ENCODE results near the gene ACSM6.
"Not testable (repeated sequence)": the region's sequence is repeated elsewhere in the genome, so short reads cannot be mapped to it uniquely, and the experiment has no call there.

ACSM6 gene, protein sequence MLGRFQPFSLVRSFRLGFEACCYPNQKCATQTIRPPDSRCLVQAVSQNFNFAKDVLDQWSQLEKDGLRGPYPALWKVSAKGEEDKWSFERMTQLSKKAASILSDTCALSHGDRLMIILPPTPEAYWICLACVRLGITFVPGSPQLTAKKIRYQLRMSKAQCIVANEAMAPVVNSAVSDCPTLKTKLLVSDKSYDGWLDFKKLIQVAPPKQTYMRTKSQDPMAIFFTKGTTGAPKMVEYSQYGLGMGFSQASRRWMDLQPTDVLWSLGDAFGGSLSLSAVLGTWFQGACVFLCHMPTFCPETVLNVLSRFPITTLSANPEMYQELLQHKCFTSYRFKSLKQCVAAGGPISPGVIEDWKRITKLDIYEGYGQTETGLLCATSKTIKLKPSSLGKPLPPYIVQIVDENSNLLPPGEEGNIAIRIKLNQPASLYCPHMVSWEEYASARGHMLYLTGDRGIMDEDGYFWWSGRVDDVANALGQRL

GRCh38 chr10:95193944-95194343, at the start of gene ACSM6:
Gene ACSM6 (plus strand): TSS chr10:95194238. CDS start chr10:95194486, 248 bp downstream.
- DNase-seq (ENCODE audit: extremely low read depth in 1 of 2, low read depth in 1 of 2) = no peak

GRCh38 chr10:95168694-95169093, 25.3 kb upstream of the ACSM6 start:
- no peak for DNase-seq (ENCODE audit: extremely low read depth in 1 of 2, low read depth in 1 of 2)

- DNase-seq (ENCODE audit: extremely low read depth in 1 of 2, low read depth in 1 of 2) = no peak
These were observed 24.5 kb upstream of the ACSM6 start for GRCh38 chr10:95169522-95169921.

GRCh38 chr10:95170790-95171189, 23.2 kb upstream of the ACSM6 start:
- DNase-seq (ENCODE audit: extremely low read depth in 1 of 2, low read depth in 1 of 2) = no peak

GRCh38 chr10:95171336-95171735, 22.7 kb upstream of the ACSM6 start:
- no peak for DNase-seq (ENCODE audit: extremely low read depth in 1 of 2, low read depth in 1 of 2)

DNA sequence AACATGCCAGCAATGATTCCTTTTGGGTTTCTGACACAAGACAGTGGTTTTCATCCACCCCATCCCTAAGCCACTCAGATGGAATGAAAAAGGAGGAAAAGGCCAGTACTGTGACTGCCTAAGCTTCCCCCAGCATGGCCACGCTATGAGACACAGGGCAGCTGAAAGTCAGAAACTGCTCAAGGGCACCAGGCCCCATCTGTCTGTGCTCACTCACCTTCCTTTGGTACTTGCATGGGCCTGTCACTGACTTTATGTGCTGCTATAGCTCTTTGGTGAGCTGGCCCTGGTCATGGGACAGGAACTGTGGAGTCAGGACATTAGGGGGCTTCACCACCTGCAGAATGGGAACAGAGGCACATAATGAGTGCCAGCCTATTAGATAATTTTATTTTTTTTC, 21.2 kb upstream of the ACSM6 start:
- no peak for DNase-seq (ENCODE audit: extremely low read depth in 1 of 2, low read depth in 1 of 2)

DNA sequence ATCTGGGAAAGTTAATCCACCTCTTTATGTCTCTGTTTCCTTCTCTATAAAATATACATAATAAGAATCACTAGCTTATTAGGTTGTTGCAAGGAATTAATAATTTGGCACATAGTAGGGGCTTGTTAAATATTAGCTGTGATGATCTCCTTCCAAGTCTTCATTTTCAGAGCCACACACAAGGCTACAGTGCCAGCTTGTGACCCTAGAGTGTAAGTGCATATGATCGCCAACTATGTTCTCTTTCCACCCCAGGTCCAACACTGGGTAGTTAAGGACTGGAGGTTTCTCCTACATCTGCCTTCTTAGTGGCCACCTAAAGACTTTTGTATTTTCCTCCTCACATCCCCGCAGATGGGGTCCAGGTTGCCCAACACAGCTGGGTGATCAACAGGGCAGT, 17.9 kb upstream of the ACSM6 start:
- DNase-seq (ENCODE audit: extremely low read depth in 1 of 2, low read depth in 1 of 2) = no peak

DNA sequence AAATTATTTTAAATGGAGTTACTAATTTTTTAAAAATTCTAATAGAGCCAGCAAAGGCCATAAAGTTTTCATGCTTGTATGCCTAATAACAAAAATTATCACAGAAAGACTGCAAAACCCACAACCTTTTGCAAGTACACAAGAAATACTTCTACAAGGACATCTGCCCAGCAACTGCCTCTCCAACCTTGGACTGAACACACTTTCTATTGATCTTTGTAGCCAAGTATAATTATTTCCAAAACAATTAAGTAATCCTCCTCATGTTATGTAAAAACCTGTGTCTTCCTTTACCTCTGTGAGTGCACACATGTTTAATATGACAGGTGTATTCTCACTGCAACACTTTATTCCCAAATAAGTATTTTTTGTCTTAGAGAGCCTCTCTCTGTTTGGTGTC, 16.6 kb upstream of the ACSM6 start:
- no peak for DNase-seq (ENCODE audit: extremely low read depth in 1 of 2, low read depth in 1 of 2)

GRCh38 chr10:95178266-95178665, 15.8 kb upstream of the ACSM6 start:
- DNase-seq (ENCODE audit: extremely low read depth in 1 of 2, low read depth in 1 of 2) = no peak

GRCh38 chr10:95178797-95179196, 15.2 kb upstream of the ACSM6 start:
- DNase-seq (ENCODE audit: extremely low read depth in 1 of 2, low read depth in 1 of 2) = no peak

DNA sequence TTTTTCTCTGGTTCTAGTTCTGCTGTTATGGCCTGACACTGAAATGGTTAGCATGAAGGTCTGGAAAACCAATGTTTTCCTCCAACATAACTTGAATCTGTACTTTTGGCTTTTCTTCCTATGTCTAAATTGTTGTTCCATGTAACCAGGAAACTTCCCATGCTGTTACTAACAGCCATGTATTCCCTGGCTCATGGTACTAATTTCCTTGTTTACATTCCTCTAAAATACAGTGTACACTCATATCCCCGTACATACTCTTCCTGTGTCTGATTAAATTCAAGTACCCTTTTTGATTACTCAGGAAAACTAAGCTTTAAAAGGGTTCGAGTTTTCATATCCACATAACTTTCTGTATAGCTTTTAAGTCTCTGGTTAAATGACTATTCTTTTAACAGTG, 12.3 kb upstream of the ACSM6 start:
- DNase-seq (ENCODE audit: extremely low read depth in 1 of 2, low read depth in 1 of 2) = no peak

DNA sequence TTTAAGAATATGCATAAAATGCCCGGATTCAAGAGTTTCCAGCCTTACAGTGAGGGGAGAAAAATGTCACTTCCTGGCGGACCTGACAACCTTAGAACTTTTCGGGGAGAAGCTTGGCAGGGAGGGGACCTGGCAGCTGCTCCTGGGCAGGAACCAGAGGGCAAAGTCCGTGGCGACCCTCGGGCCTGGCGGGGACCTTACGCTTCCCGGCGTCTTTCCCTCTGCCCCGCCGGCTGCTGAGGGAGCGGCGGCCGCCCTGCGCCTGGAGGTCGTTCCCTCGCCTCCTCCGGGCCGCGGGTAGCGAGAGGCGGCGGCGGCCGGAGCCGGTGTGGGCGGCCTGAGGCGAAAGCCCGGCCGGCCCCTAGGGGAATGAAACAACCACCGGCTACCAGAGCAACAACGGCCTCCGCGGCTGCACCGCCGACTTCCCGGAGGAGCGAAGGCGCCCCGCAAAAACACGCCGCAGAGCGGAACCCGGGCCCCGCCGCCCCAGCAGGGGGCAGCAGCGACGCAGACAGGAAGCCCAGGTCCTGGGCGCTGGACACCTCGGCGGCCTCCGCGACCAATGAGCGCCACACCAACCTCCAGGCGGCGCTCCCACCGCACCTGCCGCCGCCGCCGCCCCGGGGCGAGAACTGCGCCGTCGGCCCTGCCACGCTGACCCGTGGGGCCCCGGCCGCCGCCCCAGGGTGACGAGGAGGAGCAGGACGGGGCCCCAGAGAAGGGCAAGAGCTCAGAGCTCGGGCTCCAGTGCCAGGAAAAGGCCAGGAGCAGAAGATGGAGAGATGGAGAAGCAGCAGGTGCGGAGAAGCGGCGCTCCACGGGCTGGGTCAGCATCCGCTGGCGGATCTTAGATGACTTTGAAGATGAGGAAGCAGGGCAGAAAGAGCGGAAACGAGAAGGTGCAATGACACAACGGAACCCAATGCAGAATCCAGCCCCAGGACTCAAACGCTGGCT, 10.5 kb upstream of the ACSM6 start:
- peak; percentile 1 to 49 for DNase-seq (ENCODE audit: extremely low read depth in 1 of 2, low read depth in 1 of 2)

- no peak for DNase-seq (ENCODE audit: extremely low read depth in 1 of 2, low read depth in 1 of 2)
These were observed 6.4 kb upstream of the ACSM6 start for GRCh38 chr10:95187617-95188016.

GRCh38 chr10:95188593-95188992, 5.4 kb upstream of the ACSM6 start:
- DNase-seq (ENCODE audit: extremely low read depth in 1 of 2, low read depth in 1 of 2) = no peak

GRCh38 chr10:95196046-95196445, 2.0 kb downstream of the ACSM6 start:
- no peak for DNase-seq (ENCODE audit: extremely low read depth in 1 of 2, low read depth in 1 of 2)

DNA sequence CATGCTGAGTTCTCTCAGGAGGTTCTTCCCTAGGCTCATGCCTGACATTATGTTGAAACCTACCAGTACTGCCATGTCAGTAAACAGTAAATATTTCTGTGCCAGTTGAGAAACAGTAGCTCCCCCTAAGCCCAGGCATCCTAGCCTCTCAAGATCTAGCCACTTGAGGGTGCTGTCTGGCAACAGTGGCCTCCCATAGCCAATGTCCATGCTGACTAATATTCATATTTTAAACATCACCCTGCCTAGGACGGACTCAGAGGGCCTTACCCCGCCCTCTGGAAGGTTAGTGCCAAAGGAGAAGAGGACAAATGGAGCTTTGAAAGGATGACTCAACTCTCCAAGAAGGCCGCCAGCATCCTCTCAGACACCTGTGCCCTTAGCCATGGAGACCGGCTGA, 7.7 kb downstream of the ACSM6 start:
- no peak for DNase-seq (ENCODE audit: extremely low read depth in 1 of 2, low read depth in 1 of 2)

DNA sequence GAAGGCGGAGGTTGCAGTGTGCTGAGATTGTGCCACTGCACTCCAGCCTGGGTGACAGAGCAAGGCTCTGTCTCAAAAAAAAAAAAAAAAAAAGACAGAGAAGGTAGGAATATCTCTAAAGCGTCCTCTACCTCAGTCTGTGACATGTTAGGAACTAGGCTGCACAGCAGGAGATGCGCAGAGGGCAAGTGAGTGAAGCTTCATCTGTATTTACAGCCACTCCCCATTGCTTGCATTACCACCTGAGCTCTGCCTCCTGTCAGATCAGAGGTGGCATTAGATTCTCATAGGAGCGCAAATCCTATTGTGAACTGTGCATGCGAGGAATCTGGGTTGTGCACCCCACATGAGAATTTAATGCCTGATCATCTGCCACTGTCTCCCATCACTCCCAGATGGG, 8.8 kb downstream of the ACSM6 start:
- DNase-seq (ENCODE audit: extremely low read depth in 1 of 2, low read depth in 1 of 2) = not testable (repeated sequence)

GRCh38 chr10:95208702-95209391, 14.8 kb downstream of the ACSM6 start:
- no peak for DNase-seq (ENCODE audit: extremely low read depth in 1 of 2, low read depth in 1 of 2)

DNA sequence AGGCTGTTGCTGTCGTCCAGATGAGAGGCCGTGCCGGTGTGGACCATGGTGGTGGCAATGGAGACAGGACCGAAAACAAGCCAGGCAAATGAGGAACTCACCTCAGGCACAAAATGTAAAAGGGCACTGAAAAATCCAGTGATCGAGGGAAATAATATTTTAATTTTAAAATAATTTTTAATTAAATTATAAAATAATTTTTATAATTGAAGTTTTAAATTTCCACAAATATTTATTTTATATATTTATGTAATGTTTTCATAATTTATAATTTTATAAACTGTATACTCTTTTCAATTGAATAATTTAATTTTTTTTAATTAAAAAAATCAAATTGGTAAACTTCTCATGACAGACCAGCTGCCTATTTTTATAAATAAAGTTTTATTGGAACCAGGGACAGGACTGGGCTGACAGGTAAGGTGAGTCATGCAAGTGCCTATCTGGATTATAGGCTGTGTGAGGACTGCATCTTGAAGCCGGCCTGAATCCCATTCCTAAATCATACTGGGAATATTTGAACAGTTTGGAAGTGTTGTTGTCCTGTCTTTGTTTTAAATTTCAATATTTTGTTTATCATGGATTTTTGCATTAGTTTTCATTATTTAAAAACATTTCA, 15.6 kb downstream of the ACSM6 start:
- DNase-seq (ENCODE audit: extremely low read depth in 1 of 2, low read depth in 1 of 2) = no peak

GRCh38 chr10:95211606-95212279, 17.7 kb downstream of the ACSM6 start:
- DNase-seq (ENCODE audit: extremely low read depth in 1 of 2, low read depth in 1 of 2) = no peak
